ENCODE measurements around the gene NEU2.

The NEU2 gene

GRCh38 chr2:233041722-233042323 lies 9.4 kb downstream of the NEU2 start:
- POLR2A ChIA-PET, result no interaction called here
- Histone ChIP-seq H3K27ac (ENCODE audit: extremely low read depth, low read depth, low read length) (no peak overlapping the region), H3K4me1 (ENCODE audit: control insufficient read depth, insufficient read depth, low read length) (no peaks in the 10 kb centered on the region), H3K36me3 (ENCODE audit: control insufficient read depth in 2 of 2, insufficient read depth in 1 of 2, low read length in 2 of 2) (no peaks in the 10 kb centered on the region), H3K9me3 (ENCODE audit: control insufficient read depth, insufficient read depth, low read depth, low read length) (no peaks in the 10 kb centered on the region), H3K4me3 (ENCODE audit: low read depth, low read length) (no peak overlapping the region)
- TF ChIP-seq SCRT2 (tag by site-specific recombination; IDR thresholded peaks at IDR 0.05) (0 out of 2 replicates have a peak, but pooled peaks have one; percentile 24), ZNF529 (tag by site-specific recombination; IDR thresholded peaks at IDR 0.05; ENCODE audit: insufficient replicate concordance) (no peak), ZNF701 (tag by site-specific recombination; IDR thresholded peaks at IDR 0.05) (no peak)
- TF ChIP-seq, protein P1, sequence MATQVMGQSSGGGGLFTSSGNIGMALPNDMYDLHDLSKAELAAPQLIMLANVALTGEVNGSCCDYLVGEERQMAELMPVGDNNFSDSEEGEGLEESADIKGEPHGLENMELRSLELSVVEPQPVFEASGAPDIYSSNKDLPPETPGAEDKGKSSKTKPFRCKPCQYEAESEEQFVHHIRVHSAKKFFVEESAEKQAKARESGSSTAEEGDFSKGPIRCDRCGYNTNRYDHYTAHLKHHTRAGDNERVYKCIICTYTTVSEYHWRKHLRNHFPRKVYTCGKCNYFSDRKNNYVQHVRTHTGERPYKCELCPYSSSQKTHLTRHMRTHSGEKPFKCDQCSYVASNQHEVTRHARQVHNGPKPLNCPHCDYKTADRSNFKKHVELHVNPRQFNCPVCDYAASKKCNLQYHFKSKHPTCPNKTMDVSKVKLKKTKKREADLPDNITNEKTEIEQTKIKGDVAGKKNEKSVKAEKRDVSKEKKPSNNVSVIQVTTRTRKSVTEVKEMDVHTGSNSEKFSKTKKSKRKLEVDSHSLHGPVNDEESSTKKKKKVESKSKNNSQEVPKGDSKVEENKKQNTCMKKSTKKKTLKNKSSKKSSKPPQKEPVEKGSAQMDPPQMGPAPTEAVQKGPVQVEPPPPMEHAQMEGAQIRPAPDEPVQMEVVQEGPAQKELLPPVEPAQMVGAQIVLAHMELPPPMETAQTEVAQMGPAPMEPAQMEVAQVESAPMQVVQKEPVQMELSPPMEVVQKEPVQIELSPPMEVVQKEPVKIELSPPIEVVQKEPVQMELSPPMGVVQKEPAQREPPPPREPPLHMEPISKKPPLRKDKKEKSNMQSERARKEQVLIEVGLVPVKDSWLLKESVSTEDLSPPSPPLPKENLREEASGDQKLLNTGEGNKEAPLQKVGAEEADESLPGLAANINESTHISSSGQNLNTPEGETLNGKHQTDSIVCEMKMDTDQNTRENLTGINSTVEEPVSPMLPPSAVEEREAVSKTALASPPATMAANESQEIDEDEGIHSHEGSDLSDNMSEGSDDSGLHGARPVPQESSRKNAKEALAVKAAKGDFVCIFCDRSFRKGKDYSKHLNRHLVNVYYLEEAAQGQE (tag by site-specific recombination; IDR thresholded peaks at IDR 0.05), result no peak
- TF ChIP-seq, protein P2, sequence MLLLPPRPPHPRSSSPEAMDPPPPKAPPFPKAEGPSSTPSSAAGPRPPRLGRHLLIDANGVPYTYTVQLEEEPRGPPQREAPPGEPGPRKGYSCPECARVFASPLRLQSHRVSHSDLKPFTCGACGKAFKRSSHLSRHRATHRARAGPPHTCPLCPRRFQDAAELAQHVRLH (tag by site-specific recombination; IDR thresholded peaks at IDR 0.05), result no peak
- CTCF ChIA-PET, result interaction anchor here (2.2 kb wide), 1 partner anchor 12 kb away, joined by 10 read pairs; no protein-coding TSS in a partner anchor

- POLR2A ChIA-PET, result no interaction called here
- Histone ChIP-seq H3K36me3 (ENCODE audit: control insufficient read depth in 2 of 2, insufficient read depth in 1 of 2, low read length in 2 of 2) (no peaks in the 10 kb centered on the region), H3K4me3 (ENCODE audit: low read depth, low read length) (no peak overlapping the region), H3K9me3 (ENCODE audit: control insufficient read depth, insufficient read depth, low read depth, low read length) (no peaks in the 10 kb centered on the region), H3K4me1 (ENCODE audit: control insufficient read depth, insufficient read depth, low read length) (no peaks in the 10 kb centered on the region), H3K27ac (ENCODE audit: extremely low read depth, low read depth, low read length) (no peak overlapping the region)
- TF ChIP-seq, protein P3, sequence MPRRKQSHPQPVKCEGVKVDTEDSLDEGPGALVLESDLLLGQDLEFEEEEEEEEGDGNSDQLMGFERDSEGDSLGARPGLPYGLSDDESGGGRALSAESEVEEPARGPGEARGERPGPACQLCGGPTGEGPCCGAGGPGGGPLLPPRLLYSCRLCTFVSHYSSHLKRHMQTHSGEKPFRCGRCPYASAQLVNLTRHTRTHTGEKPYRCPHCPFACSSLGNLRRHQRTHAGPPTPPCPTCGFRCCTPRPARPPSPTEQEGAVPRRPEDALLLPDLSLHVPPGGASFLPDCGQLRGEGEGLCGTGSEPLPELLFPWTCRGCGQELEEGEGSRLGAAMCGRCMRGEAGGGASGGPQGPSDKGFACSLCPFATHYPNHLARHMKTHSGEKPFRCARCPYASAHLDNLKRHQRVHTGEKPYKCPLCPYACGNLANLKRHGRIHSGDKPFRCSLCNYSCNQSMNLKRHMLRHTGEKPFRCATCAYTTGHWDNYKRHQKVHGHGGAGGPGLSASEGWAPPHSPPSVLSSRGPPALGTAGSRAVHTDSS (tag by site-specific recombination; IDR thresholded peaks at IDR 0.05), result no peak
- TF ChIP-seq ZNF585B (tag by site-specific recombination; IDR thresholded peaks at IDR 0.05), result no peak
- TF ChIP-seq, protein P4, sequence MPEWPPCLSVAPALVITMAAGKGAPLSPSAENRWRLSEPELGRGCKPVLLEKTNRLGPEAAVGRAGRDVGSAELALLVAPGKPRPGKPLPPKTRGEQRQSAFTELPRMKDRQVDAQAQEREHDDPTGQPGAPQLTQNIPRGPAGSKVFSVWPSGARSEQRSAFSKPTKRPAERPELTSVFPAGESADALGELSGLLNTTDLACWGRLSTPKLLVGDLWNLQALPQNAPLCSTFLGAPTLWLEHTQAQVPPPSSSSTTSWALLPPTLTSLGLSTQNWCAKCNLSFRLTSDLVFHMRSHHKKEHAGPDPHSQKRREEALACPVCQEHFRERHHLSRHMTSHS (tag by site-specific recombination; IDR thresholded peaks at IDR 0.05), result no peak
- TF ChIP-seq ZNF530 (tag by site-specific recombination; IDR thresholded peaks at IDR 0.05; ENCODE audit: low read depth), result no peak
- TF ChIP-seq OSR2 (tag by site-specific recombination; IDR thresholded peaks at IDR 0.05), result no peak
- no peak for TF ChIP-seq ZNF626 (tag by site-specific recombination; IDR thresholded peaks at IDR 0.05)
- no peak for TF ChIP-seq ZNF24 (tag by site-specific recombination; IDR thresholded peaks at IDR 0.05)
- TF ChIP-seq, protein P5, sequence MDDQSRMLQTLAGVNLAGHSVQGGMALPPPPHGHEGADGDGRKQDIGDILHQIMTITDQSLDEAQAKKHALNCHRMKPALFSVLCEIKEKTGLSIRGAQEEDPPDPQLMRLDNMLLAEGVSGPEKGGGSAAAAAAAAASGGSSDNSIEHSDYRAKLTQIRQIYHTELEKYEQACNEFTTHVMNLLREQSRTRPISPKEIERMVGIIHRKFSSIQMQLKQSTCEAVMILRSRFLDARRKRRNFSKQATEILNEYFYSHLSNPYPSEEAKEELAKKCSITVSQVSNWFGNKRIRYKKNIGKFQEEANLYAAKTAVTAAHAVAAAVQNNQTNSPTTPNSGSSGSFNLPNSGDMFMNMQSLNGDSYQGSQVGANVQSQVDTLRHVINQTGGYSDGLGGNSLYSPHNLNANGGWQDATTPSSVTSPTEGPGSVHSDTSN (CRISPR knock-in tag; IDR thresholded peaks at IDR 0.05), result no peak
- no peak for TF ChIP-seq ZNF132 (tag by site-specific recombination; IDR thresholded peaks at IDR 0.05; ENCODE audit: borderline replicate concordance)
- TF ChIP-seq ZNF169 (tag by site-specific recombination; IDR thresholded peaks at IDR 0.05), result no peak
- TF ChIP-seq ZNF654 (tag by site-specific recombination; IDR thresholded peaks at IDR 0.05; ENCODE audit: low read depth), result no peak
- no peak for TF ChIP-seq ZNF521 (tag by site-specific recombination; IDR thresholded peaks at IDR 0.05)
- CTCF ChIA-PET, result interaction anchor here (0.8 to 0.9 kb wide), 2 partner anchors 12 to 13 kb away, joined by 4 read pairs; no protein-coding TSS in a partner anchor
These were observed 10.1 kb downstream of the NEU2 start for GRCh38 chr2:233042549-233042948.
